Hepatocyte (in vitro differentiated cells): ENCODE measurements around the gene BAHCC1. TPM values are rescaled to one million over a fixed set of nuclear protein-coding genes. Genes with fewer than 3 reads are reported as not detected.
"Not testable (repeated sequence)": the region's sequence is repeated elsewhere in the genome, so short reads cannot be mapped to it uniquely, and the experiment has no call there.

Source experiments
- DNase-seq: peaks from one replicate; pipeline ENCODE4 v3.0.0-alpha.2; 2016; ENCODE audit warnings: low spot score
- H2AFZ ChIP-seq: fragments of 200-600 bp; sonication (generic); 2 replicates; pipeline ENCODE4 v1.6.0; 2016; ENCODE audit warnings: antibody characterized with exemption, mild to moderate bottlenecking
- H3K27ac ChIP-seq: fragments of 200-600 bp; sonication (generic); 2 replicates; pipeline ENCODE4 v1.5.1; 2016; ENCODE audit warnings: mild to moderate bottlenecking
- H3K27me3 ChIP-seq: fragments of 200-600 bp; sonication (generic); 2 replicates; pipeline ENCODE4 v1.6.1; 2016
- H3K36me3 ChIP-seq: fragments of 200-600 bp; sonication (generic); replicated peaks from 2 replicates; pipeline ENCODE4 v1.5.1; 2016; ENCODE audit warnings: low read depth; ENCODE audit not compliant: insufficient read depth
- H3K4me1 ChIP-seq: fragments of 200-600 bp; sonication (generic); 2 replicates; pipeline ENCODE4 v1.5.1; 2016; ENCODE audit warnings: mild to moderate bottlenecking, moderate library complexity; ENCODE audit not compliant: insufficient read depth
- H3K4me2 ChIP-seq: fragments of 200-600 bp; sonication (generic); 2 replicates; pipeline ENCODE4 v1.6.0; 2016
- H3K4me3 ChIP-seq: fragments of 200-600 bp; sonication (generic); 2 replicates; pipeline ENCODE4 v1.5.1; 2016; ENCODE audit warnings: mild to moderate bottlenecking
- H3K79me2 ChIP-seq: fragments of 200-600 bp; sonication (generic); 2 replicates; pipeline ENCODE4 v1.6.0; 2017; ENCODE audit warnings: mild to moderate bottlenecking
- H3K9me2 ChIP-seq: fragments of 200-600 bp; sonication (generic); replicated peaks from 2 replicates; pipeline ENCODE4 v1.6.0; 2017; ENCODE audit warnings: mild to moderate bottlenecking; ENCODE audit not compliant: insufficient read depth
- H3K9me3 ChIP-seq: fragments of 200-600 bp; sonication (generic); 2 replicates; pipeline ENCODE4 v1.5.1; 2016; ENCODE audit warnings: low read depth, mild to moderate bottlenecking
- H4K20me1 ChIP-seq: fragments of 200-600 bp; sonication (generic); 2 replicates; pipeline ENCODE4 v1.6.0; 2016; ENCODE audit warnings: mild to moderate bottlenecking; ENCODE audit not compliant: insufficient read depth, poor library complexity, severe bottlenecking
- EZH2 ChIP-seq: fragments of 200-600 bp; sonication (generic); IDR thresholded peaks from 2 replicates; pipeline ENCODE4 v1.6.1; 2016; ENCODE audit warnings: antibody characterized with exemption, mild to moderate bottlenecking, borderline replicate concordance
- EZH2phosphoT487 ChIP-seq: fragments of 200-600 bp; sonication (generic); IDR thresholded peaks from one replicate; pipeline ENCODE4 v1.6.1; 2018; ENCODE audit warnings: antibody characterized with exemption, mild to moderate bottlenecking, low read depth, moderate library complexity; ENCODE audit not compliant: unreplicated experiment, severe bottlenecking
- WGBS: methylation state at CpG from one replicate; pipeline ENCODE4 v1.1.6; 2016; ENCODE audit warnings: low lambda C conversion rate; ENCODE audit errors: missing lambda C conversion rate; 5-methylcytosine and 5-hydroxymethylcytosine counted together
- polyA plus RNA-seq: library from polyadenylated mRNA; unstranded; fragments of >200 nt; fragmentation: Nextera tagmentation; extraction: Ambion mirVana; gene quantifications from 2 replicates; pipeline ENCODE4 v1.2.1, GENCODE V29; 2016
- total RNA-seq: library from RNA; depleted of rRNA; stranded (reverse); fragments of >200 nt; gene quantifications from 2 replicates; pipeline ENCODE4 v1.2.3, GENCODE V29; 2014
- TF ChIP-seq, protein P1 (sequence below): fragments of 200-600 bp; sonication (generic); IDR thresholded peaks from 2 replicates; pipeline ENCODE4 v1.5.1; 2016; ENCODE audit warnings: antibody characterized with exemption, mild to moderate bottlenecking; ENCODE audit not compliant: poor library complexity

The BAHCC1 gene
- total and polyA plus RNA-seq, 2 experiments from 2014 or later, result 6.4 to 6.6 TPM

GRCh38 chr17:81424151-81425017 is 29.1 kb downstream of the BAHCC1 start:
- no peaks in the 10 kb centered on the region for H4K20me1 ChIP-seq
- H3K27me3 ChIP-seq, result no peaks in the 10 kb centered on the region
- H3K4me2 ChIP-seq, result no peak overlapping the region
- no peaks in the 10 kb centered on the region for H3K36me3 ChIP-seq
- H3K79me2 ChIP-seq, result peaks cover 50% of the 10 kb centered on the region
- H2AFZ ChIP-seq, result no peak overlapping the region
- WGBS, result 99% methylated on average over 5 of the region's 5 CpGs
- H3K4me1 ChIP-seq, result peaks cover 35% of the 10 kb centered on the region
- no peak overlapping the region for H3K4me3 ChIP-seq
- no peaks in the 10 kb centered on the region for H3K9me2 ChIP-seq
- no peak overlapping the region for H3K27ac ChIP-seq
- no peak for TF ChIP-seq EZH2
- TF ChIP-seq EZH2phosphoT487, result no peak
- TF ChIP-seq, protein P1, sequence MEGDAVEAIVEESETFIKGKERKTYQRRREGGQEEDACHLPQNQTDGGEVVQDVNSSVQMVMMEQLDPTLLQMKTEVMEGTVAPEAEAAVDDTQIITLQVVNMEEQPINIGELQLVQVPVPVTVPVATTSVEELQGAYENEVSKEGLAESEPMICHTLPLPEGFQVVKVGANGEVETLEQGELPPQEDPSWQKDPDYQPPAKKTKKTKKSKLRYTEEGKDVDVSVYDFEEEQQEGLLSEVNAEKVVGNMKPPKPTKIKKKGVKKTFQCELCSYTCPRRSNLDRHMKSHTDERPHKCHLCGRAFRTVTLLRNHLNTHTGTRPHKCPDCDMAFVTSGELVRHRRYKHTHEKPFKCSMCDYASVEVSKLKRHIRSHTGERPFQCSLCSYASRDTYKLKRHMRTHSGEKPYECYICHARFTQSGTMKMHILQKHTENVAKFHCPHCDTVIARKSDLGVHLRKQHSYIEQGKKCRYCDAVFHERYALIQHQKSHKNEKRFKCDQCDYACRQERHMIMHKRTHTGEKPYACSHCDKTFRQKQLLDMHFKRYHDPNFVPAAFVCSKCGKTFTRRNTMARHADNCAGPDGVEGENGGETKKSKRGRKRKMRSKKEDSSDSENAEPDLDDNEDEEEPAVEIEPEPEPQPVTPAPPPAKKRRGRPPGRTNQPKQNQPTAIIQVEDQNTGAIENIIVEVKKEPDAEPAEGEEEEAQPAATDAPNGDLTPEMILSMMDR, result no peak
- no peak for DNase-seq
- no peaks in the 10 kb centered on the region for H3K9me3 ChIP-seq

- H3K4me2 ChIP-seq, DNase-seq, H3K9me3 ChIP-seq, H2AFZ ChIP-seq, H3K9me2 ChIP-seq, H3K27me3 ChIP-seq, H3K4me3 ChIP-seq, H4K20me1 ChIP-seq, H3K27ac ChIP-seq, H3K36me3 ChIP-seq: not testable (repeated sequence)
- Histone ChIP-seq H3K79me2 (peaks cover 47% of the 10 kb centered on the region), H3K4me1 (peaks cover 30% of the 10 kb centered on the region)
These were observed 29.8 kb downstream of the BAHCC1 start for GRCh38 chr17:81425041-81425440.

DNA sequence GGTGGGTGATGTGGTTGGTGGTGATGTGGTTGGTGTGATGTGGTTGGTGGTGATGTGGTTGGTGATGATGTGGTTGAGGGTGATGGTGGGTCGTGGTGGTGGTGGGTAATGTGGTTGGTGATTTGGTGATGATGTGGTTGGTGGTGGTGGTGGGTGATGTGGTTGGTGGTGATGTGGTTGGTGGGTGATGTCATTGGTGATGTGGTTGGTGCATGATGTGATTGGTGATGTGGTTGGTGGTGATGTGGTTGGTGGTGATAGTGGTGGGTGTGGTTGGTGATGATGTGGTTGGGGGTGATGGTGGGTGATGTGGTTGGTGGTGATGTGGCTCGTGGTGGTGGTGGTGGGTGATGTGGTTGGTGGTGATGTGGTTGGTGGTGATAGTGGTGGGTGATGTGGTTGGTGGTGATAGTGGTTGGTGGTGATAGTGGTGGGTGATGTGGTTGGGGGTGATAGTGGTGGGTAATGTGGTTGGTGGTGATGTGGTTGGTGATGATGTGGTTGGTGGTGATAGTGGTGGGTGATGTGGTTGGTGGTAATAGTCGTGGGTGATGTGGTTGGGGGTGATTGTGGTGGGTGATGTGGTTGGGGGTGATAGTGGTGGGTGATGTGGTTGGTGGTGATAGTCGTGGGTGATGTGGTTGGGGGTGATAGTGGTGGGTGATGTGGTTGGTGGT is 30.6 kb downstream of the BAHCC1 start:
- H3K9me3 ChIP-seq, H3K27me3 ChIP-seq, H3K4me2 ChIP-seq, H3K36me3 ChIP-seq, DNase-seq, H3K9me2 ChIP-seq, H3K4me3 ChIP-seq, H3K27ac ChIP-seq, H4K20me1 ChIP-seq, H2AFZ ChIP-seq: not testable (repeated sequence)
- Histone ChIP-seq H3K79me2 (peaks cover 39% of the 10 kb centered on the region), H3K4me1 (peaks cover 23% of the 10 kb centered on the region)
- 100% methylated on average over 3 of the region's 4 CpGs for WGBS

DNA sequence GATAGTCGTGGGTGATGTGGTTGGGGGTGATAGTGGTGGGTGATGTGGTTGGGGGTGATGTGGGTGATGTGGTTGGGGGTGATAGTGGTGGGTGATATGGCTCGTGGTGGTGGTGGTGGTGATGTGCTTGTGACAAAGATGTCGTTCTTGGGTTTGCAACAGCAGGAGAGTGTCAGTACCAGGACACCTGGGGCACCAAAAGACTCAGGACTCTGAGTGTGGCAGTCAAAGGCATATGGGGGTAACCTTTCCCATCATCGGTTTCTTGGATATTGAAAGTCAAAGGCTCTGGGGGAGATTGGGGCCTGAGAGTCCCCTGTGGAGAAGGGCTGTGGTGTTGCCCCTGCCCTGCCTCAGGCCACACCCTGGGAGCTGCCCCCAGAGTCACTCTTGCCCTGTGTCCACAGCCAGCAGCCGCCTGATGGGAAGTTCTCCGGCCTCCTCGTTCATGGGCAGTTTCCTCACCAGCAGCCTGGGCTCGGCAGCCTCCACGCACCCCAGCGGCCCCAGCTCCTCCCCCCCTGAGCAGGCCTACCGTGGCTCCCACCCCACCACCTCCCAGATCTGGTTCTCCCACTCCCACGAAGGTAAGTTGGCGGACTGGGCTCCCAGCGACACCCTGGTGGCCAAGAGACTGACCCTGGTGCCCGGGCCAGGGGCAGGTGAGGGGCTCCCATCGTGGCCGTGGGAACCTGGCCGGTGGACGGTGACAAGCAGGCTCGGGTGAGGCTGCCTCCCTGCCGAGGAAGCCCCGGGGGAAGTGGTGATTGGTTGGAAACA is 31.3 kb downstream of the BAHCC1 start:
- no peak overlapping the region for H2AFZ ChIP-seq
- H3K4me2 ChIP-seq, result no peak overlapping the region
- H3K9me2 ChIP-seq, result no peaks in the 10 kb centered on the region
- no peak for TF ChIP-seq EZH2phosphoT487
- no peak for TF ChIP-seq EZH2
- TF ChIP-seq, protein P1, result no peak
- no peaks in the 10 kb centered on the region for H3K9me3 ChIP-seq
- DNase-seq, result no peak
- no peak overlapping the region for H3K27ac ChIP-seq
- WGBS, result 82% methylated on average over 16 of the region's 22 CpGs
- no peaks in the 10 kb centered on the region for H4K20me1 ChIP-seq
- peaks cover 23% of the 10 kb centered on the region for H3K4me1 ChIP-seq
- H3K79me2 ChIP-seq, result peaks cover 32% of the 10 kb centered on the region
- H3K36me3 ChIP-seq, result no peaks in the 10 kb centered on the region
- no peaks in the 10 kb centered on the region for H3K27me3 ChIP-seq
- H3K4me3 ChIP-seq, result no peak overlapping the region
